Right atrium auricular region (tissue), 2 donors: Measurements from ENCODE around the gene ART5. TPM values are rescaled to one million over a fixed set of nuclear protein-coding genes. Genes with fewer than 3 reads are reported as not detected.

Experiments
- DNase-seq: peaks from one replicate; pipeline ENCODE4 v3.0.0-alpha.2; 2019; ENCODE audit warnings: low spot score
- H3K27ac ChIP-seq, 2 donors: fragments of 200-600 bp; sonication (generic); 1 replicate in 1 of 2; 2 replicates in 1 of 2; pipeline ENCODE4 v1.5.1; 2016 to 2019
- H3K27me3 ChIP-seq, 2 donors: fragments of 200-600 bp; sonication (generic); one replicate each; pipeline versions ENCODE4 v1.5.1 to v1.6.0; 2017 to 2019
- H3K36me3 ChIP-seq: fragments of 200-600 bp; sonication (generic); one replicate; pipeline ENCODE4 v1.5.1; 2016
- H3K4me1 ChIP-seq, 2 donors: fragments of 200-600 bp; sonication (generic); one replicate each; pipeline versions ENCODE4 v1.5.1 to v1.6.0; 2017 to 2019
- H3K4me3 ChIP-seq, 2 donors: fragments of 200-600 bp; sonication (generic); 1 replicate in 1 of 2; 2 replicates in 1 of 2; pipeline ENCODE4 v1.5.1; 2017 to 2019; ENCODE audit warnings: mild to moderate bottlenecking in 1 of 2, moderate library complexity in 1 of 2
- H3K9me3 ChIP-seq, 2 donors: fragments of 200-600 bp; sonication (generic); one replicate each; pipeline ENCODE4 v1.5.1; 2019
- CTCF ChIP-seq, 2 donors: fragments of 200-600 bp; sonication (generic); IDR thresholded peaks; one replicate each; pipeline ENCODE4 v1.5.1; 2019; ENCODE audit warnings: antibody characterized with exemption in 2 of 2
- total RNA-seq, 2 donors: library from RNA; depleted of rRNA; stranded (reverse); fragments of >200 nt; gene quantifications; one replicate each; pipeline ENCODE4 v1.1.0, GENCODE V29; 2016

The ART5 gene
- total RNA-seq, 2 donors from 2014 or later, result 0.86 to 1.1 TPM

- Histone ChIP-seq H3K9me3 (no peaks in the 10 kb centered on the region), H3K27ac (no peak overlapping the region), H3K4me1 (peaks cover 0 to 6% of the 10 kb centered on the region in 2 donors), H3K27me3 (no peaks in the 10 kb centered on the region), H3K36me3 (no peaks in the 10 kb centered on the region), H3K4me3 (no peak overlapping the region)
- no peak for TF ChIP-seq CTCF (IDR thresholded peaks at IDR 0.05)
- DNase-seq, result no peak
Observed at GRCh38 chr11:3617990-3618389, 23.8 kb downstream of the ART5 start.

GRCh38 chr11:3616721-3617460, 24.9 kb downstream of the ART5 start:
- H3K4me1 ChIP-seq, result peaks cover 0 to 6% of the 10 kb centered on the region in 2 donors
- TF ChIP-seq CTCF (IDR thresholded peaks at IDR 0.05), result no peak
- H3K27ac ChIP-seq, result no peak overlapping the region
- no peaks in the 10 kb centered on the region for H3K9me3 ChIP-seq
- no peaks in the 10 kb centered on the region for H3K27me3 ChIP-seq
- DNase-seq, result no peak
- H3K4me3 ChIP-seq, result no peak overlapping the region
- no peaks in the 10 kb centered on the region for H3K36me3 ChIP-seq

- no peaks in the 10 kb centered on the region for H3K27me3 ChIP-seq
- H3K4me1 ChIP-seq, result peaks cover 0 to 6% of the 10 kb centered on the region in 2 donors
- no peak overlapping the region for H3K27ac ChIP-seq
- H3K36me3 ChIP-seq, result no peaks in the 10 kb centered on the region
- TF ChIP-seq CTCF (IDR thresholded peaks at IDR 0.05), result no peak
- H3K4me3 ChIP-seq, result no peak overlapping the region
- no peak for DNase-seq
- no peaks in the 10 kb centered on the region for H3K9me3 ChIP-seq
Observed at GRCh38 chr11:3615998-3616397, 25.8 kb downstream of the ART5 start.

- no peak overlapping the region for H3K4me3 ChIP-seq
- no peaks in the 10 kb centered on the region for H3K9me3 ChIP-seq
Observed at GRCh38 chr11:3614742-3615171, 27.0 kb downstream of the ART5 start.

GRCh38 chr11:3613998-3614741, 27.6 kb downstream of the ART5 start:
- Histone ChIP-seq H3K36me3 (no peaks in the 10 kb centered on the region), H3K27me3 (no peaks in the 10 kb centered on the region), H3K4me3 (no peak overlapping the region), H3K27ac (no peak overlapping the region), H3K9me3 (no peaks in the 10 kb centered on the region), H3K4me1 (peaks cover 0 to 6% of the 10 kb centered on the region in 2 donors)
- no peak for DNase-seq
- TF ChIP-seq CTCF (IDR thresholded peaks at IDR 0.05), result no peak

More at GRCh38 chr11:3614742-3615171, 27.0 kb downstream of the ART5 start:
- DNase-seq, result no peak
- Histone ChIP-seq H3K27me3 (no peaks in the 10 kb centered on the region), H3K4me1 (peaks cover 0 to 6% of the 10 kb centered on the region in 2 donors), H3K36me3 (no peaks in the 10 kb centered on the region), H3K27ac (no peak overlapping the region)
- no peak for TF ChIP-seq CTCF (IDR thresholded peaks at IDR 0.05)
